ENCODE measurements around the gene NMU. TPM values are rescaled to one million over a fixed set of nuclear protein-coding genes. Genes with fewer than 3 reads are reported as not detected.

Gene NMU
- total and polyA plus RNA-seq, 9 of the 15 experiments (the other 6 are each of a cell fraction or from before 2014, with no cell fraction given): 73.8 to 846 (median 599) TPM

DNA sequence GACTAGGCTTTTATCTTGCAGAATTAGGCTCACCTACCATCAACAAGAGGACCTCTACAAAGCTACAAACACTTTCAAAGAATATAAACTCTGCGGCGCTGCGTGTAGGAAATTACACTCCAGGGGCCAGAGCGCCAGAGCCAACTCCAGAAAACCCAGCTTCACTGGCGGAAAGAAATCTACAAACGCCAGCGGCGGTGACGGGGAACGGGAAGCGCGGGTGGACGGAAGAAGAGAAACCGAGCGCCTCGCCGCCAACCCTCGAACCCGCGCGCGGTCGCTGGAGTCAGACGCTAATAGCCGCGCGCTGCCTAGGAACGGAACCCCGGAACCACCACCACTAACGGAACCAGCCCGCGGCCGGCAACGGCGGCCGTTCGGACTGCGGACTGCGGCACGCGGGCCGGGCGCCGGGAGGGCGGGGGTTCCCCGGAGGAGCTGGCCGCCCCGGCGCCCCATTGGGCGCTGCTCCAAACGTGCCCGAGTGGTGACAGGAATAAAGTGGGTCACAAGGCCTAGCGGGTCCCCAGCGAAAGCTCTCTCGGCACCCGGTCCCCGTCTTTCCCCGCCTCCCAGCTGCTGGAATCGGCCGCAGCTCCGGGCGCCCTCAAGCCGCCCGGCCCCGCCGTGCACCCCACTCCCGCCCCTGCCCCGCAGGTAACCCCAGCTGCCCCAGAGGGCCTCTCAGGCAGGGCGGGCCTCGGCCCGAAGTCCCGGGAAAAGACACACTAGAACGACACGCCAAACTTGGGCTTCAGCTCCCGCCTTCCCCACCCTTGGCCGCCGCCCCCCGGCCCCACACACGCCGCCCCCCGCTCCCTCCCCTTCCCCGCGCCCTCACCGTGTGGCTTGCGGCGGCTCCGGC is 90.2 kb downstream of the NMU start (continued):
- TF ChIP-seq JUND (IDR thresholded peaks at IDR 0.05; ENCODE audit: borderline replicate concordance, low read depth, low read length): peak; percentile 35; the same call in 1 of the 2 replicates
- TF ChIP-seq JUND (tag; IDR thresholded peaks at IDR 0.05; ENCODE audit: borderline replicate concordance, low read depth, low read length): no peak
- TF ChIP-seq MYC (IDR thresholded peaks at IDR 0.05; ENCODE audit: low read depth, low read length): peak; percentile 80; the same call in 1 of the 2 replicates
- no peak for TF ChIP-seq MYC (CRISPR knock-in tag; IDR thresholded peaks at IDR 0.05; ENCODE audit: borderline replicate concordance, low read depth)
- TF ChIP-seq ZBTB1 (CRISPR knock-in tag; IDR thresholded peaks at IDR 0.05; ENCODE audit: borderline replicate concordance, low read depth): peak; percentile 95
- TF ChIP-seq, protein P1, sequence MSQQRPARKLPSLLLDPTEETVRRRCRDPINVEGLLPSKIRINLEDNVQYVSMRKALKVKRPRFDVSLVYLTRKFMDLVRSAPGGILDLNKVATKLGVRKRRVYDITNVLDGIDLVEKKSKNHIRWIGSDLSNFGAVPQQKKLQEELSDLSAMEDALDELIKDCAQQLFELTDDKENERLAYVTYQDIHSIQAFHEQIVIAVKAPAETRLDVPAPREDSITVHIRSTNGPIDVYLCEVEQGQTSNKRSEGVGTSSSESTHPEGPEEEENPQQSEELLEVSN (IDR thresholded peaks at IDR 0.05; ENCODE audit: borderline replicate concordance in 1 of 2, extremely low read depth in 1 of 2, insufficient read depth in 1 of 2, insufficient read length in 1 of 2, low read depth in 1 of 2, low read length in 1 of 2, poor library complexity in 1 of 2, severe bottlenecking in 1 of 2): peak; percentile 36 to 84
- no peak for TF ChIP-seq ZNF3 (CRISPR knock-in tag; IDR thresholded peaks at IDR 0.05)
- TF ChIP-seq, protein P2, sequence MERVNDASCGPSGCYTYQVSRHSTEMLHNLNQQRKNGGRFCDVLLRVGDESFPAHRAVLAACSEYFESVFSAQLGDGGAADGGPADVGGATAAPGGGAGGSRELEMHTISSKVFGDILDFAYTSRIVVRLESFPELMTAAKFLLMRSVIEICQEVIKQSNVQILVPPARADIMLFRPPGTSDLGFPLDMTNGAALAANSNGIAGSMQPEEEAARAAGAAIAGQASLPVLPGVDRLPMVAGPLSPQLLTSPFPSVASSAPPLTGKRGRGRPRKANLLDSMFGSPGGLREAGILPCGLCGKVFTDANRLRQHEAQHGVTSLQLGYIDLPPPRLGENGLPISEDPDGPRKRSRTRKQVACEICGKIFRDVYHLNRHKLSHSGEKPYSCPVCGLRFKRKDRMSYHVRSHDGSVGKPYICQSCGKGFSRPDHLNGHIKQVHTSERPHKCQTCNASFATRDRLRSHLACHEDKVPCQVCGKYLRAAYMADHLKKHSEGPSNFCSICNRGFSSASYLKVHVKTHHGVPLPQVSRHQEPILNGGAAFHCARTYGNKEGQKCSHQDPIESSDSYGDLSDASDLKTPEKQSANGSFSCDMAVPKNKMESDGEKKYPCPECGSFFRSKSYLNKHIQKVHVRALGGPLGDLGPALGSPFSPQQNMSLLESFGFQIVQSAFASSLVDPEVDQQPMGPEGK (CRISPR knock-in tag; IDR thresholded peaks at IDR 0.05; ENCODE audit: borderline replicate concordance): no peak
- TF ChIP-seq, protein P3, sequence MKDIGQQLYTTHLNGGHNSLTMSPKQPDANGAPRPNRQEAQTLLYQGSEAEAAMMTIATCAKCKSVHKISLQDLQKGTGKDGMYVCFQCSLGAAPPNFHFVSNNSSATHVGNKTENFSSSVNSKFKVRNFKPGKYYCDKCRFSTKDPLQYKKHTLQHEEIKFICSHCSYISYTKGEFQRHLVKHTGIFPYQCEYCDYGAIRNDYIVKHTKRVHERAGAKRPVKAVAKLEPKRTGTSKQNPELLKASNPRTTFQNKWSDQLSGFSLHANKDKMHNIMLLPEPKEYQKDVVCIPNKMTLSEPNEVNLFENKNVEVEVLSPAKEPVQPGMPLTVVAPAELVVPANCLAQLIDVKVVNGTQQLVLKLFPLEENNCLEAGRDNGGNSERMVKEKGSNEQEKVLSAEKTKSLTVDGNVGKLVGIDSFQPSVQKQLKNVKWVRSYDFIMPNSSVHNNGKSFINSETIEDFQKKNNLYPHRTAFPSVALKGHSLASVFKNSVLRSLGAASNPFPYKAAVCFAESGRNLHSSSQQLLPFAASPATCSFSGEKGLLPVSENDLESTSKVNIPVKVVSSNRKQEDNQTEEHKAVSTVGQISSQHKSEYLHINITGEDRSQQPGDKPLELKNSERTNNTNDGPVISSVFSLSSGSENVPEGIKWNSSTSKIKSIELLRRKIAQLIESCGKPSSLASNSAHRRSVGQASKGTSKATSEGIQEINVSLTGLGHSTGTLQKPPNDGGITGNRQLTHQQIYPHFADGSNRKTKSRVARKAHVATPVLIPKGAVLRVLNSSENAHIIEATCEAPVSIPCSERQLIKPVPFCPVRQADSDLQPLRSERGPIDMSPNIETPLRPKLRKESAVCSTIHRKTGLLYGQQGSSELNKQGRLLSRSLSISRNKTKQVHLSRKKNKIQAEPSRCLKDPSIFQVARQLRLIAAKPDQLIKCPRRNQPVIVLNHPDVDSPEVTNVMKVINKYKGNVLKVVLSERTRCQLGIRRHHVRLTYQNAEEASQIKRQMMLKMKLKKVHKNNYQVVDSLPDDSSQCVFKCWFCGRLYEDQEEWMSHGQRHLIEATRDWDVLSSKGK (CRISPR knock-in tag; IDR thresholded peaks at IDR 0.05): no peak
- no peak for TF ChIP-seq SNRNP70 (optimal IDR thresholded peaks at IDR 0.05; ENCODE audit: low read depth, low read length)
- TF ChIP-seq TCFL5 (CRISPR knock-in tag; conservative IDR thresholded peaks at IDR 0.05): no peak
- TF ChIP-seq, protein P4, sequence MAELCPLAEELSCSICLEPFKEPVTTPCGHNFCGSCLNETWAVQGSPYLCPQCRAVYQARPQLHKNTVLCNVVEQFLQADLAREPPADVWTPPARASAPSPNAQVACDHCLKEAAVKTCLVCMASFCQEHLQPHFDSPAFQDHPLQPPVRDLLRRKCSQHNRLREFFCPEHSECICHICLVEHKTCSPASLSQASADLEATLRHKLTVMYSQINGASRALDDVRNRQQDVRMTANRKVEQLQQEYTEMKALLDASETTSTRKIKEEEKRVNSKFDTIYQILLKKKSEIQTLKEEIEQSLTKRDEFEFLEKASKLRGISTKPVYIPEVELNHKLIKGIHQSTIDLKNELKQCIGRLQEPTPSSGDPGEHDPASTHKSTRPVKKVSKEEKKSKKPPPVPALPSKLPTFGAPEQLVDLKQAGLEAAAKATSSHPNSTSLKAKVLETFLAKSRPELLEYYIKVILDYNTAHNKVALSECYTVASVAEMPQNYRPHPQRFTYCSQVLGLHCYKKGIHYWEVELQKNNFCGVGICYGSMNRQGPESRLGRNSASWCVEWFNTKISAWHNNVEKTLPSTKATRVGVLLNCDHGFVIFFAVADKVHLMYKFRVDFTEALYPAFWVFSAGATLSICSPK (IDR thresholded peaks at IDR 0.05; ENCODE audit: borderline replicate concordance): no peak
- TF ChIP-seq, protein P5, sequence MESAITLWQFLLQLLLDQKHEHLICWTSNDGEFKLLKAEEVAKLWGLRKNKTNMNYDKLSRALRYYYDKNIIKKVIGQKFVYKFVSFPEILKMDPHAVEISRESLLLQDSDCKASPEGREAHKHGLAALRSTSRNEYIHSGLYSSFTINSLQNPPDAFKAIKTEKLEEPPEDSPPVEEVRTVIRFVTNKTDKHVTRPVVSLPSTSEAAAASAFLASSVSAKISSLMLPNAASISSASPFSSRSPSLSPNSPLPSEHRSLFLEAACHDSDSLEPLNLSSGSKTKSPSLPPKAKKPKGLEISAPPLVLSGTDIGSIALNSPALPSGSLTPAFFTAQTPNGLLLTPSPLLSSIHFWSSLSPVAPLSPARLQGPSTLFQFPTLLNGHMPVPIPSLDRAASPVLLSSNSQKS (CRISPR knock-in tag; IDR thresholded peaks at IDR 0.05): no peak

Data from K562 (cell line).